GM12801 (cell line): ENCODE results near the gene KIAA1671.

Experiments
- CTCF ChIP-seq: IDR thresholded peaks from one replicate; pipeline ENCODE4 v1.5.1; 2011; ENCODE audit warnings: control low read depth; ENCODE audit not compliant: insufficient read length; ENCODE audit errors: extremely low read depth

The KIAA1671 gene

GRCh38 chr22:25166266-25167040 lies 213.9 kb downstream of the KIAA1671 start:
- no peak for TF ChIP-seq CTCF

GRCh38 chr22:25167082-25167481 lies 214.6 kb downstream of the KIAA1671 start:
- no peak for TF ChIP-seq CTCF

GRCh38 chr22:25167834-25168601 lies 215.5 kb downstream of the KIAA1671 start:
- TF ChIP-seq CTCF = no peak

- no peak for TF ChIP-seq CTCF
These were observed 216.9 kb downstream of the KIAA1671 start for GRCh38 chr22:25169278-25170031.

GRCh38 chr22:25170426-25170980 lies 218.0 kb downstream of the KIAA1671 start:
- no peak for TF ChIP-seq CTCF

GRCh38 chr22:25172153-25172552 lies 219.6 kb downstream of the KIAA1671 start:
- no peak for TF ChIP-seq CTCF
